ENCODE measurements around the gene OR11A1. TPM values are rescaled to one million over a fixed set of nuclear protein-coding genes. Genes with fewer than 3 reads are reported as not detected.

The OR11A1 gene
- total RNA-seq, 2 experiments from 2014 or later: not detected

DNA sequence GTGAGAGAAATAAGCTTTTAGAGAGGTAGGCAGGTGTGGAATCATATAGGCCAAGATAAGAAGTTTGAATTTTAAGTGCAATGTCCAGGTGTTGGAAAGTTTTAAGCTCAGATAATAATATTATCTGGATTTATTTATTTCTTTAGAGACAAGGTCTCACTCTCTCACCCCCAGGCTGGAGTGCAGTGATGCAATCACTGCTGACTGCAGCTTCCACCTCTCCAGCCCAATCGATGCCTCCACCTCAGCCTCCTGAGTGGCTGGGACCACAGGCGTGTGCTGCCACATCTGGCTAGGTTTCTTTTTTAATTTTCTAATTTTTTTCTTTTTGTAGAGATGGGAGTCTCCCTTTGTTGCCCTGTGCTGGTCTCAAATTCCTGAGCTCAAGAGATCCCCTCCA is 36.4 kb upstream of the OR11A1 start:
- no peaks in the 10 kb centered on the region for H3K36me3 ChIP-seq (ENCODE audit: insufficient read depth, low read length)
- ATAC-seq (ENCODE audit: poor library complexity): no peak

DNA sequence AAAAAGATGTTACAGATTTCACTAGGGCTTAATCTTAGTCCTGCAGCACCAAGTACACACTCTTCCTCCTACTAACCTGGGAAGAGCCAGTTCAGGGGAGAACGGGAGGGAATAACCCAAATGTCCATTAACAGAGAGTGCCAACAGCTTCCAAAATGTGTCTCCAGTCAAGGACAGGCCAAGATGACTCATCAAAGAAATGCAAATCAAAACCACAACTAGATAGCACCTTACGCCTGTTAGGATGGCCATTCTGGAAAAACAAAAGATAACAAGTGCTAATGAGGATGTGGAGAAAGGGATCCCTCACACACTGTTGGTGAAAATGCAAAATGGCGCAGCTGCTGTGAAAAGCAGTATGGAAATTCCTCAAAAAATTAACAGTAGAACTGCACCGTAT is 34.7 kb upstream of the OR11A1 start:
- Mint-ChIP-seq H3K27ac (no peak overlapping the region), H3K27me3 (peaks cover 32% of the 10 kb centered on the region)

More for the DNA sequence above, 36.4 kb upstream of the OR11A1 start:
- H3K9me3 ChIP-seq (ENCODE audit: control insufficient read depth in 1 of 2, insufficient read depth in 1 of 2, low read length in 2 of 2): no peaks in the 10 kb centered on the region
- Mint-ChIP-seq H3K36me3 (ENCODE audit: low read depth) (no peaks in the 10 kb centered on the region), H3K9me3 (no peaks in the 10 kb centered on the region), H3K4me3 (no peak overlapping the region), H3K27ac (no peak overlapping the region), H3K27me3 (peaks cover 31% of the 10 kb centered on the region), H3K4me1 (ENCODE audit: low read depth) (no peaks in the 10 kb centered on the region)
- H3K4me3 ChIP-seq (ENCODE audit: low read length): no peak overlapping the region
- peaks cover 10 to 13% of the 10 kb centered on the region in 2 experiments for H3K27me3 ChIP-seq (ENCODE audit: control insufficient read depth in 1 of 2, insufficient read depth in 2 of 2, low read length in 2 of 2)
- ChIA-PET POLR2A (no interaction called here), CTCF (no interaction called here)
- H3K4me1 ChIP-seq (ENCODE audit: insufficient read depth, low read length): no peaks in the 10 kb centered on the region
- no peak overlapping the region for H3K27ac ChIP-seq (ENCODE audit: low read depth in 1 of 2, low read length in 2 of 2)
- DNase-seq: no peak
- intact Hi-C loops (cut with DNase I, micrococcal nuclease): no loop called here
- TF ChIP-seq, protein P1, sequence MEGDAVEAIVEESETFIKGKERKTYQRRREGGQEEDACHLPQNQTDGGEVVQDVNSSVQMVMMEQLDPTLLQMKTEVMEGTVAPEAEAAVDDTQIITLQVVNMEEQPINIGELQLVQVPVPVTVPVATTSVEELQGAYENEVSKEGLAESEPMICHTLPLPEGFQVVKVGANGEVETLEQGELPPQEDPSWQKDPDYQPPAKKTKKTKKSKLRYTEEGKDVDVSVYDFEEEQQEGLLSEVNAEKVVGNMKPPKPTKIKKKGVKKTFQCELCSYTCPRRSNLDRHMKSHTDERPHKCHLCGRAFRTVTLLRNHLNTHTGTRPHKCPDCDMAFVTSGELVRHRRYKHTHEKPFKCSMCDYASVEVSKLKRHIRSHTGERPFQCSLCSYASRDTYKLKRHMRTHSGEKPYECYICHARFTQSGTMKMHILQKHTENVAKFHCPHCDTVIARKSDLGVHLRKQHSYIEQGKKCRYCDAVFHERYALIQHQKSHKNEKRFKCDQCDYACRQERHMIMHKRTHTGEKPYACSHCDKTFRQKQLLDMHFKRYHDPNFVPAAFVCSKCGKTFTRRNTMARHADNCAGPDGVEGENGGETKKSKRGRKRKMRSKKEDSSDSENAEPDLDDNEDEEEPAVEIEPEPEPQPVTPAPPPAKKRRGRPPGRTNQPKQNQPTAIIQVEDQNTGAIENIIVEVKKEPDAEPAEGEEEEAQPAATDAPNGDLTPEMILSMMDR (IDR thresholded peaks at IDR 0.05): no peak

GRCh38 chr6:29490552-29490951 is 33.7 kb upstream of the OR11A1 start:
- Histone ChIP-seq H3K27me3 (ENCODE audit: control insufficient read depth in 1 of 2, insufficient read depth in 2 of 2, low read length in 2 of 2) (peaks cover 10% of the 10 kb centered on the region in 2 experiments), H3K27ac (ENCODE audit: low read depth in 1 of 2, low read length in 2 of 2) (no peak overlapping the region), H3K4me3 (ENCODE audit: low read length) (no peak overlapping the region), H3K9me3 (ENCODE audit: control insufficient read depth in 1 of 2, insufficient read depth in 1 of 2, low read length in 2 of 2) (no peaks in the 10 kb centered on the region), H3K36me3 (ENCODE audit: insufficient read depth, low read length) (no peaks in the 10 kb centered on the region), H3K4me1 (ENCODE audit: insufficient read depth, low read length) (no peaks in the 10 kb centered on the region)
- H3K4me3 Mint-ChIP-seq: no peak overlapping the region
- H3K27ac Mint-ChIP-seq: no peak overlapping the region
- DNase-seq (no peak), ATAC-seq (ENCODE audit: poor library complexity) (no peak)
- TF ChIP-seq, protein P1 (IDR thresholded peaks at IDR 0.05): no peak
- H3K36me3 Mint-ChIP-seq (ENCODE audit: low read depth): no peaks in the 10 kb centered on the region
- CTCF ChIA-PET: no interaction called here
- intact Hi-C loops (cut with DNase I, micrococcal nuclease): no loop called here
- POLR2A ChIA-PET: no interaction called here
- H3K27me3 Mint-ChIP-seq: peaks cover 37% of the 10 kb centered on the region
- no peaks in the 10 kb centered on the region for H3K4me1 Mint-ChIP-seq (ENCODE audit: low read depth)
- H3K9me3 Mint-ChIP-seq: no peaks in the 10 kb centered on the region

More for the DNA sequence above, 34.7 kb upstream of the OR11A1 start:
- POLR2A ChIA-PET: no interaction called here
- H3K4me3 ChIP-seq (ENCODE audit: low read length): no peak overlapping the region
- no peaks in the 10 kb centered on the region for H3K9me3 ChIP-seq (ENCODE audit: control insufficient read depth in 1 of 2, insufficient read depth in 1 of 2, low read length in 2 of 2)
- Mint-ChIP-seq H3K36me3 (ENCODE audit: low read depth) (no peaks in the 10 kb centered on the region), H3K4me3 (no peak overlapping the region), H3K4me1 (ENCODE audit: low read depth) (no peaks in the 10 kb centered on the region), H3K9me3 (no peaks in the 10 kb centered on the region)
- DNase-seq: no peak
- H3K4me1 ChIP-seq (ENCODE audit: insufficient read depth, low read length): no peaks in the 10 kb centered on the region
- H3K27ac ChIP-seq (ENCODE audit: low read depth in 1 of 2, low read length in 2 of 2): no peak overlapping the region
- no peak for ATAC-seq (ENCODE audit: poor library complexity)
- CTCF ChIA-PET: no interaction called here
- peaks cover 7 to 13% of the 10 kb centered on the region in 2 experiments for H3K27me3 ChIP-seq (ENCODE audit: control insufficient read depth in 1 of 2, insufficient read depth in 2 of 2, low read length in 2 of 2)
- no peaks in the 10 kb centered on the region for H3K36me3 ChIP-seq (ENCODE audit: insufficient read depth, low read length)
- intact Hi-C loops (cut with DNase I, micrococcal nuclease): no loop called here
- TF ChIP-seq, protein P1 (IDR thresholded peaks at IDR 0.05): no peak
